ENCODE data around the gene COL1A2.

Gene COL1A2

GRCh38 chr7:94422136-94422535 is 27.4 kb downstream of the COL1A2 start:
- H3K27me3 ChIP-seq (replicated peaks): no peaks in the 10 kb centered on the region
- H3K36me3 ChIP-seq (replicated peaks): peaks cover 99% of the 10 kb centered on the region
- in situ Hi-C loops (cut with HindIII; ENCODE audit: low pct_ligation_motif_present, low sequenced_read_pairs): no loop called here
- no peak for TF ChIP-seq CTCF (IDR thresholded peaks at IDR 0.05; ENCODE audit: low read depth, low read length, missing control alignments)
- H3K4me3 ChIP-seq (ENCODE audit: low read depth, low read length): no peak overlapping the region
- DNase-seq: no peak
- no peak overlapping the region for H3K27ac ChIP-seq

- no peak overlapping the region for H3K4me3 ChIP-seq (ENCODE audit: low read depth, low read length)
- no peak for DNase-seq
- H3K27me3 ChIP-seq (replicated peaks): no peaks in the 10 kb centered on the region
- in situ Hi-C loops (cut with HindIII; ENCODE audit: low pct_ligation_motif_present, low sequenced_read_pairs): no loop called here
- H3K27ac ChIP-seq: peak overlapping the region; percentile 58
- no peak for TF ChIP-seq CTCF (IDR thresholded peaks at IDR 0.05; ENCODE audit: low read depth, low read length, missing control alignments)
- peaks cover 99% of the 10 kb centered on the region for H3K36me3 ChIP-seq (replicated peaks)
These were observed 28.2 kb downstream of the COL1A2 start for GRCh38 chr7:94422827-94423460.

- Histone ChIP-seq H3K4me3 (ENCODE audit: low read depth, low read length) (no peak overlapping the region), H3K27me3 (replicated peaks) (no peaks in the 10 kb centered on the region), H3K36me3 (replicated peaks) (peaks cover 97% of the 10 kb centered on the region), H3K27ac (peak overlapping the region; percentile 58)
- TF ChIP-seq CTCF (IDR thresholded peaks at IDR 0.05; ENCODE audit: low read depth, low read length, missing control alignments): no peak
- in situ Hi-C loops (cut with HindIII; ENCODE audit: low pct_ligation_motif_present, low sequenced_read_pairs): no loop called here
- DNase-seq: no peak
These were observed 29.4 kb downstream of the COL1A2 start for GRCh38 chr7:94423863-94424735.

- DNase-seq: no peak
- no peak for TF ChIP-seq CTCF (IDR thresholded peaks at IDR 0.05; ENCODE audit: low read depth, low read length, missing control alignments)
- in situ Hi-C loops (cut with HindIII; ENCODE audit: low pct_ligation_motif_present, low sequenced_read_pairs): loop anchor here (25.0 kb wide), 2 partner anchors 787 to 1062 kb away; partner anchors contain the start of gene ASB4
- H3K27ac ChIP-seq: no peak overlapping the region
- no peaks in the 10 kb centered on the region for H3K27me3 ChIP-seq (replicated peaks)
- no peak overlapping the region for H3K4me3 ChIP-seq (ENCODE audit: low read depth, low read length)
- peaks cover 97% of the 10 kb centered on the region for H3K36me3 ChIP-seq (replicated peaks)
These were observed 30.9 kb downstream of the COL1A2 start for GRCh38 chr7:94425546-94425945.

- peaks cover 85% of the 10 kb centered on the region for H3K36me3 ChIP-seq (replicated peaks)
- in situ Hi-C loops (cut with HindIII; ENCODE audit: low pct_ligation_motif_present, low sequenced_read_pairs): loop anchor here (25.0 kb wide), 2 partner anchors 785 to 1060 kb away; partner anchors contain the start of gene ASB4
- no peak overlapping the region for H3K4me3 ChIP-seq (ENCODE audit: low read depth, low read length)
- no peak overlapping the region for H3K27ac ChIP-seq
- no peak for TF ChIP-seq CTCF (IDR thresholded peaks at IDR 0.05; ENCODE audit: low read depth, low read length, missing control alignments)
- DNase-seq: no peak
- no peaks in the 10 kb centered on the region for H3K27me3 ChIP-seq (replicated peaks)
These were observed 32.5 kb downstream of the COL1A2 start for GRCh38 chr7:94426980-94427875.

Data from brain microvascular endothelial cell (primary cell).